OCI-LY1 (cell line): ENCODE results near the gene MYO1D.

Experiments used
- EZH2 ChIP-seq: fragments of 200-600 bp; sonication (generic), shearing (Covaris generic); IDR thresholded peaks from 2 replicates; pipeline ENCODE4 v1.8.0; 2017; ENCODE audit warnings: borderline replicate concordance, mixed run types, mild to moderate bottlenecking, antibody characterized with exemption, low read length, moderate library complexity, mixed read lengths
- TF ChIP-seq, protein P1 (sequence below): fragments of 200-600 bp; sonication (generic), shearing (Covaris generic); IDR thresholded peaks from 2 replicates; pipeline ENCODE4 v1.5.1; 2017; ENCODE audit warnings: mild to moderate bottlenecking, antibody characterized with exemption, low read length, moderate library complexity, mixed read lengths

- TF ChIP-seq, protein P1, sequence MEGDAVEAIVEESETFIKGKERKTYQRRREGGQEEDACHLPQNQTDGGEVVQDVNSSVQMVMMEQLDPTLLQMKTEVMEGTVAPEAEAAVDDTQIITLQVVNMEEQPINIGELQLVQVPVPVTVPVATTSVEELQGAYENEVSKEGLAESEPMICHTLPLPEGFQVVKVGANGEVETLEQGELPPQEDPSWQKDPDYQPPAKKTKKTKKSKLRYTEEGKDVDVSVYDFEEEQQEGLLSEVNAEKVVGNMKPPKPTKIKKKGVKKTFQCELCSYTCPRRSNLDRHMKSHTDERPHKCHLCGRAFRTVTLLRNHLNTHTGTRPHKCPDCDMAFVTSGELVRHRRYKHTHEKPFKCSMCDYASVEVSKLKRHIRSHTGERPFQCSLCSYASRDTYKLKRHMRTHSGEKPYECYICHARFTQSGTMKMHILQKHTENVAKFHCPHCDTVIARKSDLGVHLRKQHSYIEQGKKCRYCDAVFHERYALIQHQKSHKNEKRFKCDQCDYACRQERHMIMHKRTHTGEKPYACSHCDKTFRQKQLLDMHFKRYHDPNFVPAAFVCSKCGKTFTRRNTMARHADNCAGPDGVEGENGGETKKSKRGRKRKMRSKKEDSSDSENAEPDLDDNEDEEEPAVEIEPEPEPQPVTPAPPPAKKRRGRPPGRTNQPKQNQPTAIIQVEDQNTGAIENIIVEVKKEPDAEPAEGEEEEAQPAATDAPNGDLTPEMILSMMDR, result no peak
- TF ChIP-seq EZH2, result no peak
Observed at GRCh38 chr17:32878211-32878610, 1.3 kb upstream of the MYO1D start.
